ENCODE results near the gene RHBDF1. TPM values are rescaled to one million over a fixed set of nuclear protein-coding genes. Genes with fewer than 3 reads are reported as not detected.

Gene RHBDF1
- total RNA-seq, 4 donors from 2014 or later = 11.9 to 179 (median 33.8) TPM

- TF ChIP-seq POLR2AphosphoS5 (IDR thresholded peaks at IDR 0.05) (peak in 1 of 3 donors; percentile 26), EP300 (IDR thresholded peaks at IDR 0.05; ENCODE audit: low read depth) (no peak)
- Histone ChIP-seq H3K36me3 (peaks cover 0 to 9% (median 3%) of the 10 kb centered on the region in 4 donors), H3K4me1 (peaks cover 8 to 21% (median 16%) of the 10 kb centered on the region in 4 donors), H3K4me3 (no peak overlapping the region), H3K27me3 (no peaks in the 10 kb centered on the region), H3K9me3 (no peaks in the 10 kb centered on the region), H3K27ac (peak overlapping the region; percentile 38 to 75 (median 66))
- peak; percentile 34 for DNase-seq
- WGBS, 2 donors (ENCODE audit: low coverage in 1 of 2) = 43% methylated on average over 7 of the region's 7 CpGs; no CpG with 5 or more reads in 1 of the 2 donors
- intact Hi-C loops (cut with DNase I; ENCODE audit: low total_unique reads) (no loop called here), in situ Hi-C loops (cut with MboI; ENCODE audit: low pct_ligation_motif_present in 1 of 4, low pct_unique_long_range_greater_than_20kb in 1 of 4, low sequenced_read_pairs in 3 of 4) (no loop called here)
These were observed 12.4 kb upstream of the RHBDF1 start for GRCh38 chr16:84718-85406.

- intact Hi-C loops (cut with DNase I; ENCODE audit: low total_unique reads) = no loop called here
- H3K9me3 ChIP-seq = no peaks in the 10 kb centered on the region
- in situ Hi-C loops (cut with MboI; ENCODE audit: low pct_ligation_motif_present in 1 of 4, low pct_unique_long_range_greater_than_20kb in 1 of 4, low sequenced_read_pairs in 3 of 4) = no loop called here
- peaks cover 8 to 23% (median 17%) of the 10 kb centered on the region in 4 donors for H3K4me1 ChIP-seq
- no peak for TF ChIP-seq CTCF (IDR thresholded peaks at IDR 0.05)
- no peak for TF ChIP-seq POLR2AphosphoS5 (IDR thresholded peaks at IDR 0.05)
- no peak for TF ChIP-seq POLR2A (IDR thresholded peaks at IDR 0.05)
- TF ChIP-seq EP300 (IDR thresholded peaks at IDR 0.05; ENCODE audit: low read depth) = no peak
- DNase-seq = no peak
- H3K4me3 ChIP-seq = no peak overlapping the region
- no peaks in the 10 kb centered on the region for H3K27me3 ChIP-seq
- H3K36me3 ChIP-seq = peaks cover 0 to 9% (median 3%) of the 10 kb centered on the region in 4 donors
- peak overlapping the region; percentile 38 to 75 (median 62) for H3K27ac ChIP-seq
- WGBS, 2 donors (ENCODE audit: low coverage in 1 of 2) = 50 to 60% methylated on average over 7 to 21 of the region's 21 CpGs
These were observed 11.6 kb upstream of the RHBDF1 start for GRCh38 chr16:83781-84615.

- H3K27me3 ChIP-seq = no peaks in the 10 kb centered on the region
- intact Hi-C loops (cut with DNase I; ENCODE audit: low total_unique reads) (no loop called here), in situ Hi-C loops (cut with MboI; ENCODE audit: low pct_ligation_motif_present in 1 of 4, low pct_unique_long_range_greater_than_20kb in 1 of 4, low sequenced_read_pairs in 3 of 4) (no loop called here)
- 84% methylated on average over 31 of the region's 31 CpGs; no CpG with 5 or more reads in 1 of the 2 donors for WGBS, 2 donors (ENCODE audit: low coverage in 1 of 2)
- no peak for DNase-seq
- H3K9me3 ChIP-seq = no peaks in the 10 kb centered on the region
- peaks cover 0 to 9% (median 3%) of the 10 kb centered on the region in 4 donors for H3K36me3 ChIP-seq
- no peak overlapping the region for H3K27ac ChIP-seq
- TF ChIP-seq EP300 (IDR thresholded peaks at IDR 0.05; ENCODE audit: low read depth) (no peak), POLR2AphosphoS5 (IDR thresholded peaks at IDR 0.05) (no peak)
- no peak overlapping the region for H3K4me3 ChIP-seq
- H3K4me1 ChIP-seq = peaks cover 8 to 28% (median 22%) of the 10 kb centered on the region in 4 donors
These were observed 10.7 kb upstream of the RHBDF1 start for GRCh38 chr16:83060-83603.

GRCh38 chr16:79151-80054 lies 7.0 kb upstream of the RHBDF1 start:
- in situ Hi-C loops (cut with MboI; ENCODE audit: low pct_ligation_motif_present in 1 of 4, low pct_unique_long_range_greater_than_20kb in 1 of 4, low sequenced_read_pairs in 3 of 4) = no loop called here
- 79 to 80% methylated on average over 15 to 32 of the region's 32 CpGs for WGBS, 2 donors (ENCODE audit: low coverage in 1 of 2)
- intact Hi-C loops (cut with DNase I; ENCODE audit: low total_unique reads) = no loop called here
- H3K36me3 ChIP-seq = no peaks in the 10 kb centered on the region
- DNase-seq = no peak
- no peaks in the 10 kb centered on the region for H3K9me3 ChIP-seq
- no peaks in the 10 kb centered on the region for H3K27me3 ChIP-seq
- H3K27ac ChIP-seq = peak overlapping the region; percentile 88 to 94 (median 92)
- peaks cover 11 to 39% (median 33%) of the 10 kb centered on the region in 4 donors for H3K4me1 ChIP-seq
- TF ChIP-seq CTCF (IDR thresholded peaks at IDR 0.05) (no peak), POLR2AphosphoS5 (IDR thresholded peaks at IDR 0.05) (no peak), EP300 (IDR thresholded peaks at IDR 0.05; ENCODE audit: low read depth) (no peak), POLR2A (IDR thresholded peaks at IDR 0.05) (no peak)
- peak overlapping the region in 2 of 4 donors; percentile 87 to 93 for H3K4me3 ChIP-seq

Data from transverse colon (tissue), 4 donors.